ENCODE measurements around the gene ESD.

GRCh38 chr13:46782691-46783090, 14.3 kb downstream of the ESD start:
- TF ChIP-seq MAX (CRISPR knock-in tag; IDR thresholded peaks at IDR 0.05) (no peak), CTCF (IDR thresholded peaks at IDR 0.05) (no peak), TEAD4 (CRISPR knock-in tag; IDR thresholded peaks at IDR 0.05) (no peak), HMGXB4 (CRISPR knock-in tag; IDR thresholded peaks at IDR 0.05) (no peak)

Data from WTC11 (cell line).